ELR (cell line): ENCODE results near the gene POC1A.

Experiments
- DNase-seq: peaks from one replicate; pipeline ENCODE4 v3.0.0-alpha.2; 2015; ENCODE audit warnings: low read depth

POC1A gene

DNA sequence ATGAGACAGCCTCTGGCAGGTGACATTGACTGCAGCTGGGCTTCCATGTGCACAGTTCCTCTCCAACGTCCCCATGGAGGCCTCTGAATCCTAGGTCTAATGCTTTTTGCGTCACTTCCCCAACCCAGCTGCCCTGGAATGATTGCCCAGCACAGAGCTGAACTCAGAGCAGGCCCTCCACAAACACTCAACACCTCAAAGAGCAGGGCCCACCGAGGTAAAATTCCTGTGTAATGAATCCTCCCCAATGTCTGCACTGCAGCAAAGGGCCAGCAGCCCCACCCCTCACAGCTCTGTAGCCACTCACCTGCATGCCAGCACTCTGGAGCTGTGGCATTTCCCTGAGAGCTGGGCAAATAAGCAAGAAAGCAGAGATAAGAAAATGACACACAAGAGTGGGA, 55.2 kb downstream of the POC1A start:
- DNase-seq = no peak

DNA sequence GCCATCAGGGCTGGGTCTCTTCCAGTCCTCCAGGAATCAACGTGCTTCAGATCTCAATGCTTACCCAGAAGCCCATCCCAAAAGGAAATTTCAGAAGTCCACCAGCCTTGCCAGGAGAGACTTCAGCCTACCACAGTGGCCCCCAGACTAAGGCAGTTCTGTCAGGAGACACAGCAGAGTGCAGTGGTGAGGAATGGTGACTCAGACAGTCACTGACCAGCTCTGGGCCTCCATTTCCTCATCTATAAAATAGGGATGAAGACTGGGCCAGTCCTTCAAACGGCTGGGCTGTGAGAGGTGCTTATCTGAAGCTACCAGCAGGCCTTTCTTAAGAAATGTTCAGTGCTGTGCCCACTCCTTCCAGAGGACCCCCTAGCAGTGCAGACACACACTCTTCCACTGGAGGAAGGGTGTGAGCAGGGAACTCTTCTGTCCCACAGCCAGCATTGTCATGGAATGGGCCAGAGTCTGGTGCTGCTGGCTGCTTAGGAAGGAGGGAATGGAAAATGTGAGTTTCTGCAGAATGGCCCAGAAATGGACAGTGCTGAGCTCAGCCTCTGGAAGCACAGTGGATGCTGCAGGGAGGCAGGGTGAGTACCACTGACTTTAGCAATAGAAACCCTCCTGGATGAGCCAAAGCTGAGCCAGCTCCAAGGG, 56.2 kb downstream of the POC1A start:
- no peak for DNase-seq

DNA sequence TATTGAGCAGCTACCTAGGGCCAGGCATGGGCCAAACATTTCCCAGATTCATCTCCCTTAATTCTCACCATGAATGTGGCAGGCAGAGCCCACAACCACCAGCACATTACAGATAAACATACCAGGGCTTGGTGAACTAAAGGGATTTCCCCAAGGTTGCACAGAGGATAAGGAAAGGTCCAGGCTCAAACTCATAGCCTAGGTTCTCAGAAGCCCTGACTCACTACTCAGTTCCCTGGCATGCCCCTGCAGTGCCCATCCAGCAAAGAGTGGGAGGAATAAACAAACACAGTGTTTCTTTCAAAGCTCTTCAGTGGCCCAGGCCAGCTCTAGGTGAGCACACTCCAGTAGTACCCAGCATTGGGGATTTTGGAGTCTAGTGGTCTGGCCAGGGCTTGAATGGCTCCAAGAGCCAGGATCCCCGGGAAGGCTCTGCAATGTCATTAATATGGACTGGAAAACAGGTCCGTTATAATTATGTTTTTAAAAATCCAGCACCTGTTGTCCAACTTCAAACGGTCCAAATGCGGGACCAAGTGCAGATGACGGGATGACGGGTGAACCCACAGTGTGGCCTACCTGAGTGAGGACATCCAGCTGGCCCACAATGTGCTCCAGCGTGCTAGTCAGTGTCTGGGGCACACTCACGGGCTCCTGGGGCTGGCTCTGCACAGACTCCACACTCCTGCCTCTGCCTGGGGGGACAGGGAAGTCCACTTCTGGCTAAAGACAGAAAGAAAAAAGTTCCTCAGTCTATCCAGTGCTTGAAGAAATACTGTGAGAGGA, 58.0 kb downstream of the POC1A start:
- no peak for DNase-seq

DNA sequence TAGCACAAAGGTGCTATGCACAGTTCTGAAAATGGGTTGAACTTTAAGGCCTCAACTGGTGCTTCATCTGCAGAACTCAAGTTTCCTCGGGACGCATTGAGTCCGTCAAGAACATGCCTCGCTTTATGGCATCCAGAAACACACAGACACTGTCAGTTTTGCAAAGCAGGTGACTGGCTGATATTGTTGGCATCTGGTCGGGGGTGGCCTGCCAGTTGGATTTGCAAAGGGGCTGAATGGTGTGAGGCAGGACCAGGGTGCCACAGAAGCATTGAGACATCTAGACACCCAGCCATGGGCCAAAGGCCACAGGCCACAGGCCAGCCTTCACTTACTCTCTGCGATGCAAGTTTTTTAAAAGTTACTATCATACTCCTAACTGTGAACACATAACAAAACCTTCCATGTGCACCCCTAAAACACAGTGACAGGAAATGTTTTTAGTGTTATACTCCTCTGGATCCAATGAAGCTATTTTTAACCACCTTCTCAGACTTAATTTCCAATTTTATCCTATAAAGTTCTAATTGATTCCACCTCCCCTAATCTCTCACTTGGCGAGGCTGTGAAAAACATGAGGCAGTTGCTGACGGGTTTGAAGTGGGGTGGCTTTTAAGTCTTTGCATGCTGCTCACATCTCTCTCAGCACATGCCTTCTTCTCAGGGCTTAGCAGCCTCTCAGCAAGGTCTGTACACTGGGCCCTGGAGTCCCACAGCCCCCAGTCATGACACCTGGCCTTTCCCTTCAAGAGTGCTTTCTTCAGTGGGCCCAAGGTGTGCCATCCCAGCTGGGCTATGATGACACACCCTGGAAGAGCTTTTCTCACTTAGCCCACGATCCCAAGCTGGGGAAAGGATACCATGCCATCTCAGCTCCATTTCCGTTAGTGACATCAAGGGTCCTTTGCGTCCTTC, 59.4 kb downstream of the POC1A start:
- no peak for DNase-seq

DNA sequence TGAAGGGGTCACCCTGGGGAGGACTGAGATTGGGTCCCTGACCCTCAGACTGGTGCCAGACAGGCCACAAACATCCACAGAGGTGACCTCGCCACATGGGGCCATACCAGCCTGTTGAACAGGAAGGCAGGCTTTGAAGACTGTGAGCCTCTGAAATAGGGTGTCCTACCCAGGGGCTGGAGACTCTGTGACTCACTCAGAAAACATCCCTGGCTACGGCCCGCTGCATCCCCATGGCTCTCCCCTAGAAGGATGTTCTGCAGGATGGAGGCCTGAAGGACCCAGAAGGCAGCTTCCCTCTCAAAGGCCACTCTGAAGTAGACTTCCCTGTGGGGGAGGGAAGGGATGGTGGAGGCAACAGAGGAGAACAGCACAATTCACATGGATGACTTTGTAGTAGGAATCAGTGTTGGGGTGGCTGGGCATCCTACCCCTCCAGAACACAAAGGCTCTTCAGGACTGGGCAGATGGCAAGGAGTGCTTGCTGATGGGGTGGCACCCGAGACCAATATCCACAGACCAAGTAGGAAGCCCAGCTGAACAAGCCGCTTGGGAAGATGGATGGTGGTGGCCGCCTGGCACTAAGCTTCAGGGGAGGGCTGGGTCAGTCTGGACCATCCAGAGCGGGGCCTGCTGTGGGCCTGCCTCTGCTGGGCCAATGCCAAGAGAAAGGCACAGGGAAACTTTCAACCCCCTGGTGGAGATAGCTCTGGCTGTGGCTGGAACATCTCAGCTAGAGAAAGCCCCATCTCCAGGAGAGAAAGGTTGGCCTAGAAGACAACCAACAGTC, 60.3 kb downstream of the POC1A start:
- DNase-seq = peak; percentile 81

DNA sequence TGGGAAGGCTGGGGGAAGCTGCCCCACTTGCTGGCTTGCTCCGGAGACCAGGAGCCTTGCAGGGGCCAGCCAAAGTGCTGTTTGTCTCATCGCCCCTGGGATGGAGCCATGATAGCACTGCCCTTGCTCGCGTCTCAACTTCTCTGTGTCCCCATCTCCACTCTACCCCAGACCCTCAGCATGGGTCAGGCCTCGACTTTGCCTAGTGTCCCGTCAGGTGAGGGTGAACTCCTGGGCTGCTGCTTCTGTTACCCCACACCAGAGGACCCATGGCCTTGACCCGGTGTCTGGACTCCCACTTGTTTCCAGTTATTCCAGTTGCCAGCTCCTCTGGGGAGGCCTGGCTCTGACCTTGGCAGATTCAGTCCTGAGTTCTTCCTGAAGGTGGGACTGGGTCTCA, 61.3 kb downstream of the POC1A start:
- no peak for DNase-seq

DNA sequence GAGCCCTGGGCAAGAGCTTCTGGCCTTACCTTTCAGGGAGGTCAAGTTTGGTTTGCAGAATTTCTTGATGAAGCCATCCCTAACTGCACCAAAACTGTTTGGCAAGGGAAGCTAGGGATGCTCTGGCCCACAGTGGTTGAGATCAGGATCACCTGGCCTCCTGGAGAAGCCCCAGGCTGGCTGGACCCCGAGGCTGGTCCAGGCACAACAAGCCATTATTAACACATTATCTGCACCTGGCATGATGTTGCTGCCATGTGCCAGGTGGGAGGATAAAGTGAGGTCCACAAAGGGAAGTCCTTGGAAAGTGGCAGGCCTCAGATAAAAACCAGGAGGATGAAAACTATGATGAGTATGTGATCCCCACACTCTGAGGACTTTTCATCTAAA, 62.0 kb downstream of the POC1A start:
- no peak for DNase-seq

DNA sequence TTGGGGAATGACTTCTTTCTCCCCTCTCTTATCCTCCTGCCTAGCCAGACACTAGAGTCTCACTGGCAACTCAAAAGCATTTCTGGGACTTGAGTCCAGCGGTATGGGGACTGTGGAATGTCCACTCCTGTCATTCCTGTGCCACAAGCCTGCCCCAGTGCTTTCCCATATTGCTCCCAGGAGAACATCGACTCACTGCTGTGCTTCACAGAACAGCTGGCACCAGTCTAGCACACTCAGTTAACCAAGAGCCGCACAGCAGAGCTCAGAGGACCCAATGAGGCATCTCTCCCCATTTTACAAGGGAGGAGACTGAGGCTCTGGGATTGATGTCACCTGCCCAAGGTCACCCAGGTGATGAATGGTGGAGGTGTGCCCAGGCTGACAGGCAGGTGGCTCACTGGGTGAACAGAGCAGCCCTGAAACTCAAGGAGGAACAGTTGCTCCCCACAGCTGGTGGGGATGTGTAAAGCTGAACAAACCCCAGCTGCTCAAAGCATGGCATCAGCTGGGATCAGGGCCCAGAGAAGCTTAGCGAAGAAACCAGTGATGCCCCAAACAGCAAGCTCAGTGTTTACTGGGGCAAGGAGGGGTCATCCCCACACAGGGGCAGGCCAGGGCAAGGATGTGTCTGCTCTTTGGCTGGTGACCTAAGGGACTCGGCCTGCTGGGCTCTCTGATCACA, 62.5 kb downstream of the POC1A start:
- no peak for DNase-seq

DNA sequence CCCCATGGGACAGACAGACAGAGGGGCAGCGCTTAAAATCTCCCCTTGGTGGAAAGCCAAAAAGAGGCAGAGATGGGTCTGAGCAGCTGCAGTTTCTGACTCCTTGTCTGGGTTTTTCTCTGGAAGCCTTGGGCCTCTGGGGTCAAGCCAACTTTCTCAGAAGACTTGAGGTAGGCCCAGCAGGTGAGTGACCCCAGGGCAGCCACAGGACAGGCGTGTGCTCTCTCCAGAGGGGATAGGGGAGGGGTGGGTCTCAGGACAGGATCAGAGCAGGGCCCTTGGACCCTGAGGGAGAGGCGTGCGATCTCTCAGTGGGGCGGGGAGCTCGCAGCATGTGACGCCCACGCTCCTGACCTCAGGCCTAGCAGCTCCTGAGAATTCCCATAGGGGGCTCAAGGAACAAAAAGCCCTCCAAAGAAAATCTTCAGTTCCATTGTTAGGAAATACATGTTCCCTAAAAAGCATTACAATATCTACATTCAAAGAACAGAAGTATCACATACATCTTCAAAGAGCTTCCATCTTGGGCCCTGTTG, 63.2 kb downstream of the POC1A start:
- no peak for DNase-seq

DNA sequence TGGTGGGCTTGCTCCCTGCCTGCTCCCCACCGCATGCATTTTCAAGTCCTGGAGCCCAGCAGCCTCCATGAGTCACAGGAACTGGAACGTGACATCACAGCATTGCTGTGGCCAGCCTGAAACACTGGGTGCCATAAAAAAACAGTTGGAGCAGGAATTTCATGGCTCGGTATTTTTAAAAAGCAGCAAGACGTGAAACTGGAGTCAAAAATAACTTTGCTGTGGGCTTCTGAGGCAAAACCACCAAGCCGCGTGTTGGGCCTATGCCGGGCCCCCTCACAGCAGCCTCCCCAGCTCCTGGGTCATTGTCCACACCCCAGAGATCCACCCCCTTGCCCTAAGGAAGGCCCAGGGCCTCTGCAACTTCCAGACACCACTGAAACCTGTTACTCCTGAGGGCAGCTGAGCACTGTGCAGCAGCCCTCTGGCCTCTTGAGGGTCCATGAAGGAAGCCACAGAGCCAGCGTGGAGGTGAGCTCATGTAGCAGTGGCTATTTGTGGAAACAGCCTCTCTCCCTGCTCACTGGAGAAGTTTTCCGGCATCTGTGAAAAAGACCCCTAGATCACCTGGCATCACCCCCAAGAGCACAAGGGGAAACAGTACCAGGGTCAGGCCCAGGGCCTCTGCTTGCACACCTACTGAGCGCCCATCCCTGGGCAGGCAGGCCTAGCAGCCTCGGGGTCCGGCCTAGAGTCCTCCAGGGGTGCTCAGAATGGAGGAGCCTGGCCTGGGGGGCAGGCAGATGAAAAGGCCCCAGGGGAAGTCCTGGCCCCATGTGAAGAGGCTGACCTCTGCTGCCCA, 63.9 kb downstream of the POC1A start:
- DNase-seq = peak; percentile 89

DNA sequence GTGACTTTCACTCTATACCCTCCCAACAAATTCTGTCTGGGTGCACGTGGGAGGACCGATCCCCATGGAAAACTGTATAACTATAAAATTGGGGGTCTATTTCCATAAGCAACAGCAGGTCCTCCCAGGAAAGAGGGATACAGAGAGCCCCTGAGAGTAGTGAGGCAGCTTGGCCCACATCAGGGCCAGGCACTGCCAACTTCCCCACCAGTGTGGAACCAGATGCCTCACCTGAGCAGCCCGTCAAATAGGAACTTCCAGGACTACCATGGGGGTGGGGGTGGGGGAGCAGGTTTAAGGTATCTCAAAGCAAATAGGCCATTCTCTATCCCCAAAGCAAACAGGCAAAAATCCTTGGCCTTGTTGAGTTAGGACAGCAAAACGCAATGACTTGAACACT, 64.5 kb downstream of the POC1A start:
- DNase-seq = no peak

DNA sequence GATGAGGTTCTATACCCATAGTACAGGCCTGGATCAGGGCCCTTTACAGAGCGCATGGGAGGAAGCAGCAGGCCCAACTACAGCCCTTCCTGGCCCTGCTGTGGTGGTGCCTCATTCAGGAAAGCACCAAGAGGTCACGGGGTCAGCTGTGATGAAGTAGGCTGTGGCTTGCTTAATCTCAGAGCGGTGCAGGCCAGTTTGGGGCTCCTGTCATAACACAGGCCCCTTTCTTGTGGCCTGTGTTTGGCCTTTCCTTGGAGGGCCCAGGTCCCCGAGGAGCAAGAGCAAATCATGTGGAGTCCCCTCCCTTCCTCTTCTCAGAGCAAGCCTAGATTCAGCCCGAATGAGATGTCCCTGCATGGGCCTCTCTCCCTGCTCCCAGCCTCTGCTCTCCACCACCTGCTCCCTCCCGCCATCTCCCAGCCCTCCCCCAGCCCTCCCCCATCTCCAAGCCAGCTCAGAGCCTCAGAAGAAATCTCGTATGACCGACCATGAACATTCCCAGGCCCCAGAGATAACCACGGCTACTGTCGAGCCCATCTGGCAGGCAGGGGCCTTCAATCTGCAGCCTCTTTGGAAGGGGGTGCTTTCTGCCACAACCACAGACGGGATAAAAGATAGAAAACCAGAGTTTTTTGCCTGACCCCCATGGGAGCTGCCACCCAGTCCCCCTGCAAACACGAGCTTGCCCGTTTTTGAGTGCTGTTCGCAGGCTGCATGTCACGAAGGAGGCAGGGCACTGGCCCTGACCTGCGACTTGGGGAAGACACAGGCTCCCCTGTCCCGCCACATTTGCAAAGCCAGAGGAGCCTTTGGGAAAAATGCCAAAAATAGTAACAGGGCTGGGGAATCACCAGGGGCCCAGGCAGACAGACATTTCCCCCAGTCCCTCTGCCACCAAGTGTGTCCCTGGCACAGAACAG, 65.5 kb downstream of the POC1A start:
- DNase-seq = peak; percentile 82

DNA sequence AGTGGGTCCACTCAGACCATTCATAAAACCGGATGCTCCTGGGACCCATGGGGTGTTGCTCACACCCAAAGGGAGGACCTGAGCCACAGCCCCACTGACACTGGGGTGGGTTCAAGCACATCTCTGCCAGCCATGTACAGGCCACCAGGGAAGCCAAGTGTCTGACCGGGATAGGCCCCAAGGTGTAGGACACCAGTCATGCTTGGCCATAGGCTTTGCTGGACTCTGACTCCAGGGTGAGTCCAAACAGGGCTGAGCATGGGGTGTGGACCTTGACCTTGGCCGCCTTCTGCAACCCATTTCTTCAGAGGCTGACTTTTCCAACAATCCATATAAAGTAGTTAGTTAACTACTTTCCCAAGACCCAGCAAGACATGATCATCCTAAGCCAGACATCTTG, 66.5 kb downstream of the POC1A start:
- DNase-seq = no peak

DNA sequence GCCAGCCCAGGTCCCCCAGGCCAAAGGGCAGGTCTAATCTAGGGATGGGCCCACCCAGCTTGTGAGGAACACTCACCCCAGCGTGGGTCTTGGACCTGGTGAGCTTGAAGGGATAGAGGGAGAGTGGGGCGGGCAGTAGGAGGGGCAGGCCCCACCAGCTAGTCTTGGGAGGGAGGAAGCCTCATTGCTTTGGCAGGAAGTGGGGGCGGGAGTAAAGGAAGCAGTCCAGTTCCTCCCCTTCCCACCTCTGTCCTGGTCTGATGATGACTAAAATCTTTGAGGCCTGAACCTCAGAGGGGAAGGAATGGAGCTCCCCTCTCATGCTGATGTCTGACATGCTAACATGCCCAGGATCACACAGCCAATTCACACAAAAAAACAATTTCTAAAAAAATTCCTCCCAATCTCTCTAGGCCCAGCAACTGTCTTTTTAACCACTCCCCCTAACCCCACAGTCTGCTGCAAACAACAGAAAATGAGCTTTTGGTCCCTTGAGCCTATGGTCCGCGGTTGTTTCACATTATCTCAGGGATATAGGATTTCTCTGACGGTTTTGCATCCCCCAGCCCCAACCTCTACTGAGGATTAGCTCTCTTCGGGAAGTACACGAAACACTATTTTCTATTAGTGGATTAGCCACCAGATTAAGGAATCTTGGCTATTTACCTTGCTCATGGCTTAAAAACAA, 67.1 kb downstream of the POC1A start:
- peak; percentile 69 for DNase-seq

DNA sequence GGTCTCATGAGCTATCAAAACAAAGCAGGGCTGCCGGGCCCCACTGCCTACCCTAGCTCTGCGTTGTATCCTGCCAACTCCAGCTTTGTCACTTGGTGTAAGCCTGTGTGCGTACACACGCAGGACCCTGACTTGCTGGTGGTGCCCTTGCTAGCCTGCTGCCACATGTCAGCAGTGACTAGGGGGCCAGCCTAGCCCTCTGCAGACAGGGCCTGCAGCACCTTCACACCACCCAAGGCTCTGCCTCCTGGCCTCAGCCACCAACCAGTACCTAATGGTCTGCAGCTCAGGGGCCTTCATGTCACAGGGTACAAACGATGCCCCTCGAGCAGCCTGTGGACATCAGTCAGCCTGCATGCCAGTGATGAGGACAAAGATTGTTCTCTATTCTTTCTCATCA, 67.8 kb downstream of the POC1A start:
- no peak for DNase-seq

DNA sequence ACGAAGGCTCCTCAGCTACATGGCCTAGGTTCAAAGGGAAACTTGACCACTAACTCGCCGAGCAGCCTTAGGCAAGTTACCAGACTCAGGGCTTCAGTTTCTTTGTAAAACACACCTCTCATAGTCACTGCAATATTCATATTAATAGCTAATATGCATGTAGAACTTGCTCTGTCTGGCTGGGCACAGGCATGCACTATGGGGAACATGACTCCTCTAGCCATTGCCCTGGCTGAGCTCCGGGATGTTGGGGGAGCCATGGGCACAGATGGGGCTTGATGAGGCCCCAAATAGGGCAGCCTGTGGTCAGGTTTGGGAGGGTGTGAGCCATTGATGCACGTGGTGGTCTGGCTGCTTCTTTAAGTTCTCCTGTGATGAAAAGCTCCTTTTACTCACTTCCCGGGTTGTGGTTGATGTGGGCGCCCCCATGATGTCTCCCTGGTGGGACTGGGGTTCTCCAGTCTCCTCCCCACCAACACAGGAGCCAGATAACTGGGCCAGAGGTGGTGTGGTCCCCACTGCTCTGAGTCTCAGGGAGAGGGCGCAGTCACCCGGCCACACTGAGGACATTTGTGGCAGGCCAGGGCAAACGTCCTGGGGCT, 68.4 kb downstream of the POC1A start:
- no peak for DNase-seq

DNA sequence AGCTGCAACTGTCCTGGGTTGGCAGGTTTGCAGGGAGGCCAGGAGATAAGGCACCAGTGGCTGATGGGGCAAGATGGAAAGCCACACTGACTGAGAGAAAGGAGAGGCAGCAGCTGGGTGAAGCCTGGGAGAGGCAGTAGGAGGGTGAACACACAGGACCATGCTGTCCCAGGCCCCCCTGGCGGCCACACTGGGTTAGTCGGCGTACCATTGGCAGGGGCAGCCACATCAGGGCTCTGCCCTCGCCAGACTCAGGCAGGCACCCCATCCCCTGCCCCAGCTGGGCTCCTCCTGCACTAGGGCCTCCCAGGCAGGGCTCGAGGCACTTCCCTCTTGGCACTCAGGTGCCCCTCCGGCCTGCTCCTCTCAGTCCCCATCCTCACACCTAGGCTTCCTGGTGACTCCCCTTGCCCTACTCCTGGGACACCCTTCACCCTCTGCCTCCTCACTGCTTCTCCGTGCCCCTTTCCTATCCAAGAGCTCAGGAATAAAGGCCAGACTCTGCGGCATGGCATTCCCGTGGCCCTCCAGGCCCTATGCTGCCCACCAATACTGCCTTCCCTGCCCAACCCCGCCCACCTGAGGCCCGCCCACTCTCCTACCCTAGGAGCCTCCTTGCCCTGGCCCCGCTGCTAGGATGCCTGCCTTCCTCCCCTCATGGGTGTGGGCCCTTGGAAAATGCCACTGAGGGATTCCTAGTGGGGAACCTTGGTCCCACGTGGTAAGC, 69.1 kb downstream of the POC1A start:
- no peak for DNase-seq
